Measurements from ENCODE around the gene DENND1B.

The DENND1B gene

DNA sequence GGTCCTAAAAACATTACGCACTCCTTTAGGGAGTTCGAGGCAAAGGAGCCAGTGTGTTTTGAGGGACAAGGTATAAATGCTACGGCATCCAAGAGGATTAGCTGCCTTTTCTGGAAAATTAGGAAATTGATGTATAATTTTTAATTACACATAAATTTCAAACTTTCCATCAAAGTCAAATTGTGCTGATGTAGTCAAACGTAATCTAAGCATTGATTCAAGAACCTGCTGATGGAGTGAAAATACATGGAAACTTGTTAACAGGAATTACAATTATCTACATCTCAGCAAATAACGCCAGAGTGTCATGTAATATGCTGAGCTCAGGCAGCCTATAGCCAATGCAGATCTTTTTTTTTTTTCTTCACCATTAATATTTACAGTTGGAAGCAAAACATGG lies 312.7 kb downstream of the DENND1B start:
- DNase-seq, result no peak

All from NCI-H69 (cell line).